Fibroblast of lung (primary cell): Measurements from ENCODE around the gene SEMA5B.

Source experiments
- EZH2 ChIP-seq: IDR thresholded peaks from 2 replicates; pipeline ENCODE4 v1.5.1; 2012; ENCODE audit warnings: low read length, control low read depth, mild to moderate bottlenecking; ENCODE audit errors: missing control alignments
- TF ChIP-seq, protein P1 (sequence below), 2 donors: IDR thresholded peaks in 1 of 2; conservative IDR thresholded peaks in 1 of 2; 1 replicate in 1 of 2; 2 replicates in 1 of 2; pipeline ENCODE4 v1.5.1; 2011 to 2012; ENCODE audit warnings: low read length in 2 of 2, control low read depth in 1 of 2, inconsistent platforms in 1 of 2, low read depth in 1 of 2, mild to moderate bottlenecking in 1 of 2

DNA sequence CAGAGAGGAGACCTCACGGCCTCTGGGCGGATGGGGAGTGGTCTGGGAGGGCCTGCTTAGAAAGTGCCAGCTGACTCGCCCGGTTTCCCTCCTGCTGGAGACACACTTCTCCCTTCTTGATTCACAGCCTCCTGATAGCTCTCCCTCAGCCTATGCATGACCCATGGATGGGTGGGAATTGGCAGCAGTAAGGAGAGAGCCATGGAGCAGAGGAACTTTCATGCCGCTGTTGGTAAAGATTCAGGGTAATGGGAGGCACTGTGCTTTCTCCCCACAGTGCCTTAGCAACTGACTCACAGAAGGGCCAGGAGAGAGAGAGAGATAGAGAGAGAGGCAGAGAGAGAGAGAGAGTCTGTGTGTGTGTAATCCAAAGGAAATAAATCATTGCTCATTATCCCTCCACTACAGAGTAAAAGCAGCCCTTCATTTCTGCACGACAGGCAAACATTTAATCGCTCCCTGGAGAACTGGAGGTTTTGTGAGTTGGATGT is 82.8 kb downstream of the SEMA5B start:
- TF ChIP-seq, protein P1, sequence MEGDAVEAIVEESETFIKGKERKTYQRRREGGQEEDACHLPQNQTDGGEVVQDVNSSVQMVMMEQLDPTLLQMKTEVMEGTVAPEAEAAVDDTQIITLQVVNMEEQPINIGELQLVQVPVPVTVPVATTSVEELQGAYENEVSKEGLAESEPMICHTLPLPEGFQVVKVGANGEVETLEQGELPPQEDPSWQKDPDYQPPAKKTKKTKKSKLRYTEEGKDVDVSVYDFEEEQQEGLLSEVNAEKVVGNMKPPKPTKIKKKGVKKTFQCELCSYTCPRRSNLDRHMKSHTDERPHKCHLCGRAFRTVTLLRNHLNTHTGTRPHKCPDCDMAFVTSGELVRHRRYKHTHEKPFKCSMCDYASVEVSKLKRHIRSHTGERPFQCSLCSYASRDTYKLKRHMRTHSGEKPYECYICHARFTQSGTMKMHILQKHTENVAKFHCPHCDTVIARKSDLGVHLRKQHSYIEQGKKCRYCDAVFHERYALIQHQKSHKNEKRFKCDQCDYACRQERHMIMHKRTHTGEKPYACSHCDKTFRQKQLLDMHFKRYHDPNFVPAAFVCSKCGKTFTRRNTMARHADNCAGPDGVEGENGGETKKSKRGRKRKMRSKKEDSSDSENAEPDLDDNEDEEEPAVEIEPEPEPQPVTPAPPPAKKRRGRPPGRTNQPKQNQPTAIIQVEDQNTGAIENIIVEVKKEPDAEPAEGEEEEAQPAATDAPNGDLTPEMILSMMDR (conservative IDR thresholded peaks at IDR 0.05 in 1 of 2, IDR thresholded peaks at IDR 0.05 in 1 of 2; ENCODE audit: low read depth in 1 of 2, low read length in 2 of 2) = no peak
- no peak for TF ChIP-seq EZH2
